ENCODE measurements around the gene GBF1.

DNA sequence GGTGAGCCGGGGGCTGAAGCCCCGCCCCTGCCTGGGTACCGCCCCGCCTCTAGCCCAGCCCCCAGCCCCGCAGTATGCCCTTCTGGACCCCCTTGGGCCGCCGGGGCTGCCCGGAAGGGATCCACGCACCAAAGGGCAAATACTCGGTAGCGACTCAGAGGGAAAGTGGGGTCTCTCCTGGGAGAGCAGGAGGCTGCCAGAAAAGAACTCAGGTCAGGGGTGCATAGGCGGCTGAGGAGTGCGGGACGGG is 176.1 kb downstream of the GBF1 start:
- TF ChIP-seq POLR2A (IDR thresholded peaks at IDR 0.05; ENCODE audit: low read depth, low read length) (no peak), SPI1 (IDR thresholded peaks at IDR 0.05; ENCODE audit: borderline replicate concordance, insufficient read depth, low read depth, low read length) (no peak), IKZF2 (IDR thresholded peaks at IDR 0.05) (no peak), RCOR1 (conservative IDR thresholded peaks at IDR 0.05; ENCODE audit: low read depth, low read length) (no peak), TAF1 (IDR thresholded peaks at IDR 0.05; ENCODE audit: borderline replicate concordance, low read depth, low read length) (no peak)
- TF ChIP-seq, protein P1, sequence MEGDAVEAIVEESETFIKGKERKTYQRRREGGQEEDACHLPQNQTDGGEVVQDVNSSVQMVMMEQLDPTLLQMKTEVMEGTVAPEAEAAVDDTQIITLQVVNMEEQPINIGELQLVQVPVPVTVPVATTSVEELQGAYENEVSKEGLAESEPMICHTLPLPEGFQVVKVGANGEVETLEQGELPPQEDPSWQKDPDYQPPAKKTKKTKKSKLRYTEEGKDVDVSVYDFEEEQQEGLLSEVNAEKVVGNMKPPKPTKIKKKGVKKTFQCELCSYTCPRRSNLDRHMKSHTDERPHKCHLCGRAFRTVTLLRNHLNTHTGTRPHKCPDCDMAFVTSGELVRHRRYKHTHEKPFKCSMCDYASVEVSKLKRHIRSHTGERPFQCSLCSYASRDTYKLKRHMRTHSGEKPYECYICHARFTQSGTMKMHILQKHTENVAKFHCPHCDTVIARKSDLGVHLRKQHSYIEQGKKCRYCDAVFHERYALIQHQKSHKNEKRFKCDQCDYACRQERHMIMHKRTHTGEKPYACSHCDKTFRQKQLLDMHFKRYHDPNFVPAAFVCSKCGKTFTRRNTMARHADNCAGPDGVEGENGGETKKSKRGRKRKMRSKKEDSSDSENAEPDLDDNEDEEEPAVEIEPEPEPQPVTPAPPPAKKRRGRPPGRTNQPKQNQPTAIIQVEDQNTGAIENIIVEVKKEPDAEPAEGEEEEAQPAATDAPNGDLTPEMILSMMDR (IDR thresholded peaks at IDR 0.05 in 2 of 3, conservative IDR thresholded peaks at IDR 0.05 in 1 of 3; ENCODE audit: control insufficient read depth in 2 of 3, extremely low read depth in 1 of 3, insufficient read depth in 1 of 3, low read depth in 3 of 3, low read length in 3 of 3), result no peak

Measured in GM12878 (cell line).